Panc1 (cell line): ENCODE measurements around the gene NDUFAF2.

ENCODE experiments used
- CTCF ChIP-seq: fragments of 450-650 bp; IDR thresholded peaks from 2 replicates; pipeline ENCODE4 v1.5.1; 2017; ENCODE audit warnings: mild to moderate bottlenecking
- POLR2AphosphoS5 ChIP-seq: IDR thresholded peaks from 2 replicates; pipeline ENCODE4 v1.6.1; 2012; ENCODE audit warnings: mild to moderate bottlenecking, low read depth, low read length, moderate library complexity
- REST ChIP-seq, 2 experiments: IDR thresholded peaks; 2 replicates each; pipeline ENCODE4 v1.6.1; 2011 to 2012; ENCODE audit warnings: low read depth in 2 of 2, control low read depth in 1 of 2, low read length in 1 of 2, mild to moderate bottlenecking in 1 of 2, moderate library complexity in 1 of 2; ENCODE audit not compliant: insufficient read depth in 1 of 2
- SIN3A ChIP-seq: IDR thresholded peaks from 2 replicates; pipeline ENCODE4 v1.6.1; 2012; ENCODE audit warnings: low read depth, mild to moderate bottlenecking, low read length, moderate library complexity, borderline replicate concordance; ENCODE audit not compliant: insufficient read depth
- TCF7L2 ChIP-seq: IDR thresholded peaks from 2 replicates; pipeline ENCODE4 v1.6.1; 2011; ENCODE audit warnings: mild to moderate bottlenecking, low read depth, low read length, inconsistent platforms

- TF ChIP-seq CTCF (no peak), POLR2AphosphoS5 (no peak), SIN3A (no peak), TCF7L2 (no peak), REST (IDR thresholded peaks at IDR 0.05; ENCODE audit: insufficient read depth in 1 of 2, low read depth in 2 of 2, low read length in 1 of 2) (no peak)
Observed at GRCh38 chr5:61132559-61132958, 187.6 kb downstream of the NDUFAF2 start.
